Liver (tissue), 9 donors: ENCODE measurements around the gene TRDN. TPM values are rescaled to one million over a fixed set of nuclear protein-coding genes. Genes with fewer than 3 reads are reported as not detected.

Experiments
- DNase-seq: peaks from one replicate; pipeline ENCODE4 v3.0.0-alpha.2; 2017; ENCODE audit warnings: low spot score
- H3K27ac ChIP-seq, 2 donors: one replicate each; pipeline ENCODE4 v1.7.0; 2013; ENCODE audit warnings: inconsistent platforms in 2 of 2, low read length in 2 of 2, control low read depth in 1 of 2, low read depth in 1 of 2, mild to moderate bottlenecking in 1 of 2
- H3K27me3 ChIP-seq, 4 donors: one replicate each; pipeline versions ENCODE4 v1.6.1 to v1.7.0; 2013; ENCODE audit warnings: low read length in 3 of 4, inconsistent platforms in 1 of 4, mild to moderate bottlenecking in 1 of 4, moderate library complexity in 1 of 4; ENCODE audit not compliant: control insufficient read depth in 4 of 4, insufficient read depth in 4 of 4
- H3K36me3 ChIP-seq, 4 donors: one replicate each; pipeline versions ENCODE4 v1.6.1 to v1.7.0; 2013; ENCODE audit warnings: low read length in 3 of 4, mild to moderate bottlenecking in 3 of 4, low read depth in 1 of 4, moderate library complexity in 1 of 4; ENCODE audit not compliant: control insufficient read depth in 4 of 4, insufficient read depth in 3 of 4
- H3K4me1 ChIP-seq, 4 donors: one replicate each; pipeline versions ENCODE4 v1.6.1 to v1.7.0; 2013; ENCODE audit warnings: low read length in 3 of 4, mild to moderate bottlenecking in 3 of 4, moderate library complexity in 1 of 4; ENCODE audit not compliant: control insufficient read depth in 4 of 4, insufficient read depth in 4 of 4
- H3K4me3 ChIP-seq, 3 donors: one replicate each; pipeline versions ENCODE4 v1.6.1 to v1.7.0; 2013; ENCODE audit warnings: low read length in 3 of 3, control low read depth in 1 of 3, low read depth in 1 of 3, mild to moderate bottlenecking in 1 of 3
- H3K9ac ChIP-seq, 2 donors: one replicate each; pipeline ENCODE4 v1.7.0; 2013; ENCODE audit warnings: low read length in 2 of 2, mild to moderate bottlenecking in 2 of 2, moderate library complexity in 2 of 2, control low read depth in 1 of 2, low read depth in 1 of 2
- H3K9me3 ChIP-seq, 4 donors: one replicate each; pipeline versions ENCODE4 v1.6.1 to v1.7.0; 2013; ENCODE audit warnings: low read length in 3 of 4; ENCODE audit not compliant: control insufficient read depth in 4 of 4
- ATF3 ChIP-seq: IDR thresholded peaks from 2 replicates; pipeline ENCODE4 v1.6.1; 2016; ENCODE audit warnings: antibody characterized with exemption
- CTCF ChIP-seq: fragments of 150-350 bp; IDR thresholded peaks from 2 replicates; pipeline ENCODE4 v1.5.1; 2017; ENCODE audit warnings: improper control_type of control experiment, low read depth, low read length; ENCODE audit not compliant: missing input control
- EGR1 ChIP-seq, 2 donors: IDR thresholded peaks; 2 replicates each; pipeline ENCODE4 v1.6.1; 2016 to 2018; ENCODE audit warnings: antibody characterized with exemption in 2 of 2, low read depth in 2 of 2
- FOXA1 ChIP-seq: IDR thresholded peaks from 2 replicates; pipeline ENCODE4 v1.6.1; 2016; ENCODE audit warnings: antibody characterized with exemption
- GABPA ChIP-seq, 2 donors: IDR thresholded peaks in 1 of 2; conservative IDR thresholded peaks in 1 of 2; 2 replicates each; pipeline ENCODE4 v1.6.1; 2016; ENCODE audit warnings: antibody characterized with exemption in 2 of 2, mild to moderate bottlenecking in 1 of 2, moderate library complexity in 1 of 2
- HNF4A ChIP-seq, 2 donors: conservative IDR thresholded peaks; 2 replicates each; pipeline ENCODE4 v1.6.1; 2016; ENCODE audit warnings: antibody characterized with exemption in 2 of 2, mild to moderate bottlenecking in 2 of 2
- HNF4G ChIP-seq: IDR thresholded peaks from 2 replicates; pipeline ENCODE4 v1.6.1; 2016; ENCODE audit warnings: antibody characterized with exemption
- JUND ChIP-seq, 2 donors: IDR thresholded peaks; 2 replicates each; pipeline ENCODE4 v1.6.1; 2016; ENCODE audit warnings: antibody characterized with exemption in 2 of 2
- MAX ChIP-seq: IDR thresholded peaks from 2 replicates; pipeline ENCODE4 v1.6.1; 2016; ENCODE audit warnings: antibody characterized with exemption
- NR2F2 ChIP-seq: IDR thresholded peaks from 2 replicates; pipeline ENCODE4 v1.6.1; 2016; ENCODE audit warnings: antibody characterized with exemption
- RAD21 ChIP-seq, 2 donors: IDR thresholded peaks; 2 replicates each; pipeline ENCODE4 v1.6.1; 2016; ENCODE audit warnings: antibody characterized with exemption in 2 of 2, mild to moderate bottlenecking in 2 of 2
- REST ChIP-seq: IDR thresholded peaks from 2 replicates; pipeline ENCODE4 v1.6.1; 2016; ENCODE audit warnings: antibody characterized with exemption, mild to moderate bottlenecking
- RXRA ChIP-seq, 2 donors: IDR thresholded peaks; 2 replicates each; pipeline ENCODE4 v1.6.1; 2017 to 2018; ENCODE audit warnings: antibody characterized with exemption in 2 of 2, mild to moderate bottlenecking in 1 of 2
- SP1 ChIP-seq: IDR thresholded peaks from 2 replicates; pipeline ENCODE4 v1.6.1; 2018; ENCODE audit warnings: antibody characterized with exemption, mild to moderate bottlenecking
- TAF1 ChIP-seq: conservative IDR thresholded peaks from 2 replicates; pipeline ENCODE4 v1.6.1; 2016; ENCODE audit warnings: antibody characterized with exemption, mild to moderate bottlenecking
- YY1 ChIP-seq: IDR thresholded peaks from 2 replicates; pipeline ENCODE4 v1.6.1; 2016; ENCODE audit warnings: antibody characterized with exemption, mild to moderate bottlenecking
- ZBTB33 ChIP-seq: IDR thresholded peaks from 2 replicates; pipeline ENCODE4 v1.6.1; 2016; ENCODE audit warnings: antibody characterized with exemption
- WGBS: extraction: QIAGEN DNeasy Blood & Tissue Kit; methylation state at CpG from one replicate; pipeline ENCODE4 v1.1.7; 2013; 5-methylcytosine and 5-hydroxymethylcytosine counted together
- polyA plus RNA-seq, 2 donors: library from polyadenylated mRNA; stranded (reverse) in 1 of 2; unstranded in 1 of 2; fragments of 200-250 nt in 1 of 2; fragments of >200 nt in 1 of 2; fragmentation: Nextera tagmentation in 1 of 2; extraction: Ambion mirVana in 1 of 2; gene quantifications; one replicate each; pipeline versions ENCODE4 v1.2.1 to v1.2.3, GENCODE V29; 2013 to 2015
- total RNA-seq, 2 donors: library from RNA; depleted of rRNA; stranded (reverse); fragments of >200 nt; gene quantifications; one replicate each; pipeline ENCODE4 v1.2.3, GENCODE V29; 2014
- donor health status: healthy.
- donor health status: healthy.
- donor health status: healthy.
- donor health status: healthy.
- donor health status: healthy.

The TRDN gene
- total and polyA plus RNA-seq, 4 donors: 0.08 to 0.79 TPM; not detected in 2

GRCh38 chr6:123569575-123569974 is 67.2 kb downstream of the TRDN start:
- Histone ChIP-seq H3K27ac (no peak overlapping the region), H3K4me3 (no peak overlapping the region), H3K9me3 (no peaks in the 10 kb centered on the region), H3K36me3 (no peaks in the 10 kb centered on the region), H3K9ac (no peak overlapping the region), H3K4me1 (no peaks in the 10 kb centered on the region), H3K27me3 (no peaks in the 10 kb centered on the region)
- TF ChIP-seq YY1: no peak
- no peak for TF ChIP-seq HNF4G
- TF ChIP-seq SP1: no peak
- no peak for TF ChIP-seq FOXA1
- TF ChIP-seq JUND (IDR thresholded peaks at IDR 0.05): no peak
- TF ChIP-seq REST: no peak
- TF ChIP-seq MAX: no peak
- TF ChIP-seq HNF4A (conservative IDR thresholded peaks at IDR 0.05): no peak
- TF ChIP-seq ZBTB33: no peak
- no peak for TF ChIP-seq EGR1 (IDR thresholded peaks at IDR 0.05; ENCODE audit: low read depth in 2 of 2)
- no peak for TF ChIP-seq TAF1
- DNase-seq: no peak

- no peak for TF ChIP-seq HNF4A (conservative IDR thresholded peaks at IDR 0.05)
- TF ChIP-seq REST: no peak
- no peak for TF ChIP-seq CTCF
- no peak for TF ChIP-seq TAF1
- no peak for TF ChIP-seq EGR1 (IDR thresholded peaks at IDR 0.05; ENCODE audit: low read depth in 2 of 2)
- TF ChIP-seq RXRA (IDR thresholded peaks at IDR 0.05): no peak
- no peak for TF ChIP-seq ATF3
- TF ChIP-seq FOXA1: no peak
- no peak for TF ChIP-seq SP1
- no peak for TF ChIP-seq MAX
- TF ChIP-seq YY1: no peak
- no peak for TF ChIP-seq HNF4G
- TF ChIP-seq RAD21 (IDR thresholded peaks at IDR 0.05): no peak
- no peak for TF ChIP-seq NR2F2
- TF ChIP-seq ZBTB33: no peak
- no peak for TF ChIP-seq GABPA (IDR thresholded peaks at IDR 0.05 in 1 of 2, conservative IDR thresholded peaks at IDR 0.05 in 1 of 2)
- DNase-seq: no peak
- Histone ChIP-seq H3K27ac (no peak overlapping the region), H3K27me3 (no peaks in the 10 kb centered on the region), H3K9ac (no peak overlapping the region), H3K4me1 (no peaks in the 10 kb centered on the region), H3K9me3 (no peaks in the 10 kb centered on the region), H3K4me3 (no peak overlapping the region), H3K36me3 (no peaks in the 10 kb centered on the region)
- WGBS: 84% methylated on average over 10 of the region's 10 CpGs
Measured at GRCh38 chr6:123565529-123565928, 71.2 kb downstream of the TRDN start.
